ENCODE measurements around the gene C19orf44.

Gene C19orf44

DNA sequence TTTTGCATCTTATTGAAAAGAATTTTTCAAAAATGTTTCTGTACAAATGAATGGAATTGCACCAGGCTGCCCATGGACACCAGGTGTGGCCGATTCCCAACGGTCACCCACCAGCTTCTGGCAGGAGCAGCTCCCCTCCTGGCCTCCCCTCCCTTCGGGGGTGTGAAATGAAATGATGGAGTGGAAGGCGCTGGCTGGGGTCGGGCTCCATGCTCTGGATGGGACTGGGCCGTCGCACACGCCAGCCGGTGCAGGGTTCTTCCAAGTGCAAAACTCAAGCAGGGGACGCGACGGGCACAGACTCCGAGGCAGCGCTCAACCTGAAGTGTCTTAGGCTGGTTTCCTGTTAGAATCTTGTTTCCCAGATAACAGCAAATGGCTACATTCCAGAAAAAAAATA is 21.9 kb downstream of the C19orf44 start:
- no peak for DNase-seq (ENCODE audit: low spot score)

DNA sequence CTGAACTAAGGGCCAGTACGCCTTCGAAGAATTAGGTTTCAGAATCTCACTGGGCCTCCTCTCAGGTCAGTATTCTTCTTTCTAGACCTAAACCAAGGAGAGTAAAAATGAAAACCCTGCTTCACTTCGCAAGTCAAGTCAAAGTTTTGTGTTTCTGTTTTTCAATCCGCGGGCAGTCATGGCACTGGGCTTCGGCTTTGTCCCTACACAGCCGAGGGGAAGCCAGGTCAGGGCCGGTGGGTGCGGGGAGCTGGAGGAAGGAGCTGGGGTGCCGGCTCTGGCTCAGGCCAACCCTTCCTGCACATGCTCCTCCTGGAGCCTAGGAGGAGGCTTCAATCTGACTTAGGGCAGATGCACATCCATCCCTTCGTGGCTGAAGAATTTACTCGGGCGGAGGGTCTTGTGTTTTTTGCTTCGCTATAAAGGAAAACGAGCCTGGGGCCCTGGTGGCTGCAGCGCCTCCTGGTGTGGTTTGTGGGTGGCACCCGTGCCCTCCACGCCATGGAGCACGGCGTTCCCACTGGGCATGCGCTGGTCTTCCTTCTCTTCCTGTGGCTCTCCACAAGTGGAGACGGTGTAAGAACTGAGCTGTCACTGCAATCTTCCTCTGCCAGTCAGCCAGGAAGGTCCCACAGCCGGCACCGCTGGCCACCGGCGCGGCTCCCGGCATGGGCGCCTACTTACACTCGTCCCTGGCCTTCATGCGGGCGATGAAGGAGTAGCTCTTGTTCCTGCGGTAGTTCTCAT is 22.5 kb downstream of the C19orf44 start:
- DNase-seq (ENCODE audit: low spot score), result no peak

GRCh38 chr19:16519230-16519687 is 23.1 kb downstream of the C19orf44 start:
- no peak for DNase-seq (ENCODE audit: low spot score)

DNA sequence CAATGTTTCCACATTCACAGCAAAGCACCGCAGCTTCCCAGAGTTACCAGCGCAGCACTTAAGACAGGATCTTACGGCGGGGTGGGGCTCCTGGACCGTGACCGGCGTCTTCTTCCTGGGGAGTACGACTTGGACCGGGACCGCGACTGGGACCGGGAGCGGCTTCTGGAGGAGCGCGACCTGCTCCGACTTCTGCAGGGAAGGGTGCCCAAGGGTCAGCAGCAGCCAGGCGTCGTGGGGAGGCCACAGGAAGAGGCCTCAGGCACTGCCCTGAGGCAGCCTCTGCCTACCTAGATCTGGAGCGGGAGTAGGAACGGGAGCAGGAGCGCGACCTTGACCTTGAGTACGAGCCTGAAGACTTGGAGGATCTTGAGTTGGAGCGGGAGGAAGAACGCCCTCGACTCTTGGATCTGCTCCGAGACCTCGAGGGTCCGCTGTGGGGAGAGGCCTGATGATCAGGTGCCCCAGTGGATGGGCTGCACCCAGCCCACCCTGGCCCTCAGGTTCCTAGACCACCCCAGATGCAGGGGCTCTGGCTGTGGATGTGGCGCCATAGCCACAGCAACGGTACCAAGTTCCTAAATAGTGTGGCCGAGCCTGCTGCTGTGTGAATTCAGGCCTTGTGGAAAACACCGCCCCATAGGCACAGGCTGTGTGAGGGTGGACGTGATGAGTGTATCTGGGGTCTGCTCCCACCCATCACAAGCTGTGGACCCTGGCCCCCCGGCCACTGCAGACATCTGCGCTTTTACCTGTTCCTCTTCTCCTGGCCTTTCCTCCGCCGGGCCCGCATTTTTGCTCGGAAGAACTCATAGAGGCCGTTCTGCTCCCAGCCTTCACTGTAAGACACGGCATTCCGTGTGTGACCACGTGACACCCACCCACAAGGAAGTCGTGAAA is 24.1 kb downstream of the C19orf44 start:
- DNase-seq (ENCODE audit: low spot score), result no peak

- DNase-seq (ENCODE audit: low spot score), result no peak
Measured at GRCh38 chr19:16520986-16521624, 24.9 kb downstream of the C19orf44 start.

- no peak for DNase-seq (ENCODE audit: low spot score)
Measured at GRCh38 chr19:16521715-16522289, 25.6 kb downstream of the C19orf44 start.

GRCh38 chr19:16522559-16523377 is 26.6 kb downstream of the C19orf44 start:
- DNase-seq (ENCODE audit: low spot score), result no peak

GRCh38 chr19:16524991-16525734 is 29.0 kb downstream of the C19orf44 start:
- DNase-seq (ENCODE audit: low spot score), result no peak

DNA sequence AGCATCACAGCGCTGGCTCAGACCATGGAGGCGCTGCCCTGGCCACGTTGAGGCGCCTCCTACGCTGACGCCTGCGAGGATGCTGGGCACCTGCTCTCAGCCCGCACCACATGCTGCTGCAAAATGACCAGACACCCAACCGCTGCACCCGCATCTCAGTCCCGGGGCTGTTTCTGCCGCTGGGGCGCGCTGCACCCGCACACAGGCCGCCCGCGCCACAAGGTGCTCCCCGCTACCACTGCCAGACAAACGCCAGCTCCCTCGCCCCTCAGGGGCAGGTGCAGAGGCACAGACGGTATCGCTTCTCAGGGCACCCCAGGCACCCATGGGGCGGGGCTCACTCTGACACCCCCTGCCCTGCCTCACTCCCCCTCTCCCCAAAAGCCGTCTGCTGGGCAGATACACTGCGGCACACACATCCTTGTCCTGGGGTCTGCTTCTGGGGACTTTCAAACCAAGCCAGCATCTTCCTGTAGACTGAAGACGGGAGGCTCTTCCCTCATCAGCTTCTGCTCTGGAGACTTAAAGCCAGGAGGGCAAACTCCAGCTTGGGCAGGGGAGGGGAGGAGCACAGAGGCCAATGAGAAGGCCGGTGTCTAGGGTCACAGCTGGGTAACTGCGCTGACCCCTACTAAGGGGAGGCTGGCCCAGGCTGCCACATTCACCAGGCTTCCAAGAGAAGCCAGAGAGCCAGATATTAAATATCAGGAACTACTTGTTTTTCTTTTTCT is 29.7 kb downstream of the C19orf44 start:
- no peak for DNase-seq (ENCODE audit: low spot score)

DNA sequence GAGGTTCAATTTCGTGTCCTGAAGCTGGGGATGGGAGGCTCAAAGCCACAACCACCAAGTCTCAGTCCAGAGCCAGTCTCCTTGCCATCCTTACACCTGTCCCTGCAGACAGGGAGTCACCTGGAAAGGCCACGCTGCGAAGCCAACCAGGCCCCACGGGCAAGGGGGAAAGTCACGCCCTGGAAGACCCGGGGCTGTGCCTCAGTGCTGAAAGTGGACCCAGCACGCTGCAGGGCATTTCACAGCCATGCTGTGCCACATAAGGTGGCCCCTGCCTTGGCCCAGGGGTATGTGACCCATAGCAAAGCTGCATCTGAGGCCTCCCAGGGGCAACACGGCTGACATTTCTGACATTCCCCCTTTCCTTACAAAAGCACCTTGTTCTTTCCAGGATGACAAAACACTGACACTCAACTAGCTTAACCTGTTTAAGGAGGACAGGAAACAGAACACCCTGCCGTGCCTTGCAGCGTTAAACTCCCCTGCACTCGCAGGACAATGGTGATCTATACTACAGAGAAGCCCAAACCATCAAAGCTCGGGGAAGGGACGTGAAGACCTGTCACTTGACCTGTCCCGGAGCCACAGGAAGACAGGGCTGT is 31.2 kb downstream of the C19orf44 start:
- DNase-seq (ENCODE audit: low spot score), result no peak

GRCh38 chr19:16527971-16528521 is 31.9 kb downstream of the C19orf44 start:
- DNase-seq (ENCODE audit: low spot score), result no peak

GRCh38 chr19:16529466-16530144 is 33.4 kb downstream of the C19orf44 start:
- DNase-seq (ENCODE audit: low spot score), result no peak

DNA sequence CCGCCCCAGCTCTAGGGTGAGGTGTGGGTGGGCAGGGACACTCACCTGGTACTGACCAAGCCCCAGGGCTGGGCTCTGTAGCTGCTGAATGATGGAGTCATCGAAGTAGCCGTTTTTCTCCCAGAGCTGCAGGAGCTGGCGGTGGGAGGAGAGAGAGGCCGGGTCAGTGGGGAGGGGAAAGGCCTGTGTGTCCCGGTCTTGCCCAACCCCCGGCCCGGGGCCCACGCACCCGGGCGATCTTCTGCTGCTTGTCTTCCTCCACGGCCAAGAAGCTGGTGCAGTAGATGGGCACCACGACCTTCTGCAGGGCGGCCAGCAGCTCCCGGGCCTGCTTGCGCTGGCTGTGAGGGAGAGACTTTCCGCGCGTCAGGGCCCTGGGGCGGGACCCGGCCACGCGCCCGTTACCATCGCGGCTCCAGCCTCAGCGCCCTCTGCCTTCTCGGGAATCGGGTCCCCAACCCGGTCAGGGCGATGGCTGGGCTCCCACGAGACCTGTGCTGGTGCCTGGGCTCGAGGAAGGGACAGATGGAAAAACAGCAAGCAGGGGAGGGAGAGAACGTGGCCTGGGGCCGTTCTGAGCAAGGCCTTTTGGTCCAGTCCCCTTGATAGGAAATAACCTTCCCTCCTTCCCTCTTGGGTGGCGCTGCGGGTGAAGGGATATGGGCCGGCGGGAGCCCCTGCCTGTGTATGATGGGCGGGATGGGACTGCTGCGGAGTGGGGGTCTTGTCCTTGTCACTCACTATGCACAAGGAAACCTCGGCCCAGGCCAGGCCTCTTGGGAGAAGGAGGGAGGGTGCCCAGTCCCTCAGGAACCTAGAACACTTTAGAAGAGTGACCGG is 34.6 kb downstream of the C19orf44 start:
- DNase-seq (ENCODE audit: low spot score), result no peak

DNA sequence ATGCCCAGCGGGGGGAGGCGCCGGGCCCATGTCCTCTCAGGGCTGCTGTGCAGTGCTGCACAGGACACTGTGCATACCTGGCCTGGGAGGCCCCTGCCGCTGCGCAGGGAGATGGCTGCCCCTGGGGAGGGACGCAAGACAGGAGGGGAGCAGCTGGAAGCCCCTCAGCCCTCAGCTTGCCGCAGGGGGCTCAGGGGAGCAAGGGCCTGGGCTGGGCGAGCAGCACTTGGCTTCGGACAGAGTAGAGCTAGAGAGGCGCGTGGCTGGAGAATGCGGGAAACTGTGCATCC is 35.1 kb downstream of the C19orf44 start:
- DNase-seq (ENCODE audit: low spot score), result no peak

DNA sequence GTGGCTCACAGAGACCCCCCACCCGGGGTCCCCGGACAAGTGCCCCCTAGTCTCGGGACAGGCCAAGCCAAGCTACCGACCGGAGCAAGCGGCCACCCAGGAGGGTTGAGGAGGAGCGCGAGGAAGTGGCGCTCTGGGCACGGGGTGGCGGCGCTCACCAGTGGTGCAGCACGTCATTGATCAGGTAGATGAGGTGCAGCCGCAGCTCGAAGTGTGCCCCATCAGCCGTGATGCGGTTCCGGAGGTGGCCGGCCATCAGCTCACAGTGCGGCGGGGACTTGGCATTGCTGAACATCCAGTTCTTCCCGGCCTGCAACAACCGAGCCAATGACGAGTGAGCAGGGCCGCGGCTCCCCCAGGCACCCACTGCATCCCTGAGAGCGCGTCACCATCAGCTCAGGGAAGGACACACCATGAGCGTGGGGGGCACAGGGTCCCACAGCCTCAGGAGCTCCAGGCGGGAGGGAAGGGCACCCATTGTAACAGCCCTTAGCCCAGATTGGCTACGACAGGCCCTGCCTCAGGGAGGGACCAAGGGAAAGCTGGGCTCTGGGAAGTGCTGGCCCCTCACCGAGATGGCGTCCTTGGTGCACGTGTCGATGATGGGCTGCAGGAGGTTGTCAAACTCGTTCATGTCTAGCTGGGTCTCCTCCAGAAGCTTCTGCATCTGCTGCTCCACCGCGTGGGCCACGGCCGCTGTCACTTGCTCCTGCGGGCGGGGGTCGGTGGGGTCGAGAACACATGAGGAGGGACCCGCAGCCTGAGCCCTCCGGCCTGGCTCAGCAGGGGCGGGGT is 36.4 kb downstream of the C19orf44 start:
- no peak for DNase-seq (ENCODE audit: low spot score)

GRCh38 chr19:16535381-16535780 is 39.2 kb downstream of the C19orf44 start:
- no peak for DNase-seq (ENCODE audit: low spot score)

DNA sequence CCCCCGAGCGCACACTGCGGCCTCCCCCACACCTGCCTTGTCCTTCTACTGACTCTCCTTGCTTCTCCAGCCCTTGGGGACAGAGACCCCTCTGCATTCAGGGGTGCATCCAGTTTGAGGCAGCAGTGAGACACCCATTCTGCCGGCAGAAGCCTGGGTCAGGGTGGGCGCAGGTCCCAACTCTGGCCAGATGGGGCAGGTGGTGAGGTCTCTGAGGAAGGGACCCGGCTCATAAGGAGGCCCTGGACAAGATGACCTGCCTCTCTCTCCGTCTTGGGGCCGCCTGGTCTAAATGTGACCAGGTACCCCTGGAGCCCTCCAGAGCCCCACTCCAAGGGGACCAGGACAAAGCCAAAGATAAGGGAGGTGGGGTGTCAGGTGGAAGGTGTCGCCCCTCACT is 39.9 kb downstream of the C19orf44 start:
- no peak for DNase-seq (ENCODE audit: low spot score)

Data from AG08395 (cell line).